ENCODE results near the gene BRSK2. TPM values are rescaled to one million over a fixed set of nuclear protein-coding genes. Genes with fewer than 3 reads are reported as not detected.
A peak's percentile ranks its signal among the peaks of the same experiment; 100 is the strongest.

The BRSK2 gene
- total and polyA plus RNA-seq, 2 experiments from 2014 or later: 4.7 to 13.6 TPM

- H3K36me3 ChIP-seq (replicated peaks; ENCODE audit: insufficient read depth, low read depth): no peaks in the 10 kb centered on the region
- H3K4me2 ChIP-seq: peak overlapping the region; percentile 88
- H3K4me3 ChIP-seq: peak overlapping the region; percentile 77
- no peaks in the 10 kb centered on the region for H3K27me3 ChIP-seq
- no peaks in the 10 kb centered on the region for H3K9me2 ChIP-seq (replicated peaks; ENCODE audit: insufficient read depth)
- peak; percentile 94 for DNase-seq (ENCODE audit: low spot score)
- no peaks in the 10 kb centered on the region for H3K9me3 ChIP-seq (ENCODE audit: low read depth)
- H2AFZ ChIP-seq: peak overlapping the region; percentile 94
- peaks cover 3% of the 10 kb centered on the region for H3K4me1 ChIP-seq (ENCODE audit: insufficient read depth)
- no peaks in the 10 kb centered on the region for H4K20me1 ChIP-seq (ENCODE audit: insufficient read depth, poor library complexity, severe bottlenecking)
- H3K27ac ChIP-seq: peak overlapping the region; percentile 95
- WGBS (ENCODE audit: low lambda C conversion rate, missing lambda C conversion rate): 1% methylated on average over 27 of the region's 56 CpGs
- no peaks in the 10 kb centered on the region for H3K79me2 ChIP-seq
- TF ChIP-seq EZH2 (IDR thresholded peaks at IDR 0.05; ENCODE audit: borderline replicate concordance) (no peak), EZH2phosphoT487 (IDR thresholded peaks at IDR 0.05; ENCODE audit: low read depth, severe bottlenecking, unreplicated experiment) (no peak), CTCF (IDR thresholded peaks at IDR 0.05; ENCODE audit: poor library complexity) (no peak)
Measured at GRCh38 chr11:1382831-1383607, 6.7 kb upstream of the BRSK2 start.

GRCh38 chr11:1384199-1384970, 5.3 kb upstream of the BRSK2 start:
- Histone ChIP-seq H3K9me3 (ENCODE audit: low read depth) (no peaks in the 10 kb centered on the region), H3K27me3 (no peaks in the 10 kb centered on the region), H3K36me3 (replicated peaks; ENCODE audit: insufficient read depth, low read depth) (no peaks in the 10 kb centered on the region), H3K4me3 (no peak overlapping the region), H3K79me2 (no peaks in the 10 kb centered on the region), H3K27ac (no peak overlapping the region), H3K9me2 (replicated peaks; ENCODE audit: insufficient read depth) (no peaks in the 10 kb centered on the region), H3K4me2 (no peak overlapping the region), H4K20me1 (ENCODE audit: insufficient read depth, poor library complexity, severe bottlenecking) (no peaks in the 10 kb centered on the region), H2AFZ (no peak overlapping the region), H3K4me1 (ENCODE audit: insufficient read depth) (peaks cover 10% of the 10 kb centered on the region)
- TF ChIP-seq CTCF (IDR thresholded peaks at IDR 0.05; ENCODE audit: poor library complexity): no peak
- no peak for TF ChIP-seq EZH2 (IDR thresholded peaks at IDR 0.05; ENCODE audit: borderline replicate concordance)
- TF ChIP-seq EZH2phosphoT487 (IDR thresholded peaks at IDR 0.05; ENCODE audit: low read depth, severe bottlenecking, unreplicated experiment): no peak
- DNase-seq (ENCODE audit: low spot score): no peak
- 85% methylated on average over 20 of the region's 21 CpGs for WGBS (ENCODE audit: low lambda C conversion rate, missing lambda C conversion rate)

GRCh38 chr11:1387521-1387920, 2.2 kb upstream of the BRSK2 start:
- DNase-seq (ENCODE audit: low spot score): no peak
- 96% methylated on average over 10 of the region's 10 CpGs for WGBS (ENCODE audit: low lambda C conversion rate, missing lambda C conversion rate)
- TF ChIP-seq EZH2 (IDR thresholded peaks at IDR 0.05; ENCODE audit: borderline replicate concordance) (no peak), CTCF (IDR thresholded peaks at IDR 0.05; ENCODE audit: poor library complexity) (no peak), EZH2phosphoT487 (IDR thresholded peaks at IDR 0.05; ENCODE audit: low read depth, severe bottlenecking, unreplicated experiment) (no peak)

More at GRCh38 chr11:1387521-1387920, 2.2 kb upstream of the BRSK2 start:
- Histone ChIP-seq H3K36me3 (replicated peaks; ENCODE audit: insufficient read depth, low read depth) (no peaks in the 10 kb centered on the region), H3K9me3 (ENCODE audit: low read depth) (no peaks in the 10 kb centered on the region), H3K79me2 (peaks cover 2% of the 10 kb centered on the region), H3K4me1 (ENCODE audit: insufficient read depth) (peaks cover 10% of the 10 kb centered on the region), H3K9me2 (replicated peaks; ENCODE audit: insufficient read depth) (no peaks in the 10 kb centered on the region), H3K4me3 (no peak overlapping the region), H4K20me1 (ENCODE audit: insufficient read depth, poor library complexity, severe bottlenecking) (no peaks in the 10 kb centered on the region), H3K4me2 (no peak overlapping the region), H3K27me3 (peaks cover 18% of the 10 kb centered on the region), H2AFZ (no peak overlapping the region), H3K27ac (no peak overlapping the region)
